SK-MEL-5 (cell line): ENCODE measurements around the gene TMEM108. TPM values are rescaled to one million over a fixed set of nuclear protein-coding genes. Genes with fewer than 3 reads are reported as not detected.

Experiments
- DNase-seq: peaks from one replicate; pipeline ENCODE4 v3.0.0-alpha.2; 2016; ENCODE audit warnings: low read depth, low spot score
- in situ Hi-C: cut with HindIII; loops from 2 replicates; pipeline ENCODE4 v1.10.0; 2016; ENCODE audit warnings: low sequenced_read_pairs, high pct_unique_total_duplicates, low pct_unique_long_range_greater_than_20kb
- total RNA-seq: library from RNA; depleted of rRNA; stranded (reverse); fragments of >200 nt; shearing (Covaris generic); gene quantifications from 2 replicates; pipeline ENCODE4 v1.2.3, GENCODE V29; 2014

The TMEM108 gene
- total RNA-seq, 1 experiment from 2014 or later: 0.13 TPM

- in situ Hi-C loops: no loop called here
- no peak for DNase-seq
Observed at GRCh38 chr3:133440652-133441051, 402.5 kb downstream of the TMEM108 start.

GRCh38 chr3:133441867-133442270 lies 403.7 kb downstream of the TMEM108 start:
- DNase-seq: no peak
- in situ Hi-C loops: no loop called here

- no peak for DNase-seq
- in situ Hi-C loops: no loop called here
Observed at GRCh38 chr3:133442518-133442917, 404.3 kb downstream of the TMEM108 start.

- peak; percentile 43 for DNase-seq
- in situ Hi-C loops: no loop called here
Observed at GRCh38 chr3:133443649-133444422, 405.6 kb downstream of the TMEM108 start.

- DNase-seq: no peak
- in situ Hi-C loops: no loop called here
Observed at GRCh38 chr3:133444423-133444774, 406.2 kb downstream of the TMEM108 start.

GRCh38 chr3:133445108-133445507 lies 406.9 kb downstream of the TMEM108 start:
- DNase-seq: no peak
- in situ Hi-C loops: no loop called here
